Measurements from ENCODE around the gene MLH3.

Gene MLH3

GRCh38 chr14:75041613-75042012 is 9.7 kb downstream of the MLH3 start:
- H3K4me1 ChIP-seq = no peaks in the 10 kb centered on the region; the same call in 1 of the 2 replicates
- no peak overlapping the region for H3K4me3 ChIP-seq (ENCODE audit: low read depth, low read length)
- no peak for DNase-seq
- H3K27me3 ChIP-seq = no peaks in the 10 kb centered on the region
- peaks cover 37% of the 10 kb centered on the region for H3K36me3 ChIP-seq
- no peaks in the 10 kb centered on the region for H3K9me3 ChIP-seq
- TF ChIP-seq, protein P1, sequence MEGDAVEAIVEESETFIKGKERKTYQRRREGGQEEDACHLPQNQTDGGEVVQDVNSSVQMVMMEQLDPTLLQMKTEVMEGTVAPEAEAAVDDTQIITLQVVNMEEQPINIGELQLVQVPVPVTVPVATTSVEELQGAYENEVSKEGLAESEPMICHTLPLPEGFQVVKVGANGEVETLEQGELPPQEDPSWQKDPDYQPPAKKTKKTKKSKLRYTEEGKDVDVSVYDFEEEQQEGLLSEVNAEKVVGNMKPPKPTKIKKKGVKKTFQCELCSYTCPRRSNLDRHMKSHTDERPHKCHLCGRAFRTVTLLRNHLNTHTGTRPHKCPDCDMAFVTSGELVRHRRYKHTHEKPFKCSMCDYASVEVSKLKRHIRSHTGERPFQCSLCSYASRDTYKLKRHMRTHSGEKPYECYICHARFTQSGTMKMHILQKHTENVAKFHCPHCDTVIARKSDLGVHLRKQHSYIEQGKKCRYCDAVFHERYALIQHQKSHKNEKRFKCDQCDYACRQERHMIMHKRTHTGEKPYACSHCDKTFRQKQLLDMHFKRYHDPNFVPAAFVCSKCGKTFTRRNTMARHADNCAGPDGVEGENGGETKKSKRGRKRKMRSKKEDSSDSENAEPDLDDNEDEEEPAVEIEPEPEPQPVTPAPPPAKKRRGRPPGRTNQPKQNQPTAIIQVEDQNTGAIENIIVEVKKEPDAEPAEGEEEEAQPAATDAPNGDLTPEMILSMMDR (IDR thresholded peaks at IDR 0.05; ENCODE audit: low read depth, low read length) = no peak

DNA sequence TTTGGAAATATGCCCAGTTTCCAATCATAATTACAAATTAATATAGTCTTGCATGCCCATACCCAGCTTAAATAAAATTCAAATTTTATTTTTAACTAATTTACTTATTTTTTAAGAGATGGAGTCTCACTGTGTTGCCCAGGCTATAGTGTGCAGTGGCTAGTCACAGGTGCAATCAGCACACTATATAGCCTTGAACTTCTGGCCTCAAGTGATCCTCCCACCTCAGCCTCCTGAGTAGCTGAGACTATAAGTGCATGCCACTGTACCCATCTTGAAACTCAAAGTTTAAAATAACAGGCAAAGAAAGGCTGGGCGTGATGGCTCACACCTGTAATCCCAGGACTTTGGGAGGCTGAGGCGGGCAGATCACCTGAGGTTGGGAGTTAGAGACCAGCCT is 10.3 kb downstream of the MLH3 start:
- DNase-seq = no peak
- Histone ChIP-seq H3K27me3 (no peaks in the 10 kb centered on the region), H3K4me3 (ENCODE audit: low read depth, low read length) (no peak overlapping the region), H3K9me3 (no peaks in the 10 kb centered on the region), H3K4me1 (no peaks in the 10 kb centered on the region; the same call in 1 of the 2 replicates), H3K36me3 (peaks cover 39% of the 10 kb centered on the region)
- TF ChIP-seq, protein P1 (IDR thresholded peaks at IDR 0.05; ENCODE audit: low read depth, low read length) = no peak

GRCh38 chr14:75040507-75040906 is 10.8 kb downstream of the MLH3 start:
- H3K27me3 ChIP-seq = no peaks in the 10 kb centered on the region
- no peak for DNase-seq
- no peaks in the 10 kb centered on the region; the same call in 1 of the 2 replicates for H3K4me1 ChIP-seq
- H3K36me3 ChIP-seq = peaks cover 39% of the 10 kb centered on the region
- TF ChIP-seq, protein P1 (IDR thresholded peaks at IDR 0.05; ENCODE audit: low read depth, low read length) = no peak
- no peaks in the 10 kb centered on the region for H3K9me3 ChIP-seq
- no peak overlapping the region for H3K4me3 ChIP-seq (ENCODE audit: low read depth, low read length)

- H3K9me3 ChIP-seq = no peaks in the 10 kb centered on the region
- TF ChIP-seq, protein P1 (IDR thresholded peaks at IDR 0.05; ENCODE audit: low read depth, low read length) = no peak
- H3K36me3 ChIP-seq = peaks cover 28% of the 10 kb centered on the region
- no peaks in the 10 kb centered on the region for H3K4me1 ChIP-seq
- no peak overlapping the region for H3K4me3 ChIP-seq (ENCODE audit: low read depth, low read length)
- no peak for DNase-seq
- H3K27me3 ChIP-seq = no peaks in the 10 kb centered on the region
Measured at GRCh38 chr14:75032939-75033338, 18.3 kb downstream of the MLH3 start.

DNA sequence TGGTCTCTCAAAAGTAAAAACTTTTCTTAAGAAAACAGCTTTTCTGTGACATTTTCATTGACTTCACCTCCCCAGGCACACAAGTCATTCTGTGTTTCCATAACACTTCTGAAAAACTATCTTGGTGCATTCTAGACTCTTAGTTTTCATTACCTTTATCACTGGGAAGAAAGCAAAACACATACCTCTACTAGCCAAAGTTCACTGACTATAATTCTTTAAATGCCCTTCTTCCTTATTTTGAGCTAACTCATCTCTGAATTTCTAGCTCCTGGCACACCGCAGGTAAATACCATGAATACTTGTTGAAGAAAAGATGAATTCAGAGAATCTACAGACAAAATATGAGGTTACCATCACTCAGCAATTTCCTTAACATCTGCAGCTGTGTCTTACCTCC is 21.1 kb downstream of the MLH3 start:
- TF ChIP-seq, protein P1 (IDR thresholded peaks at IDR 0.05; ENCODE audit: low read depth, low read length) = no peak
- Histone ChIP-seq H3K4me1 (no peaks in the 10 kb centered on the region), H3K4me3 (ENCODE audit: low read depth, low read length) (no peak overlapping the region), H3K36me3 (peaks cover 27% of the 10 kb centered on the region), H3K27me3 (no peaks in the 10 kb centered on the region), H3K9me3 (no peaks in the 10 kb centered on the region)
- no peak for DNase-seq

- no peaks in the 10 kb centered on the region for H3K9me3 ChIP-seq
- peaks cover 34% of the 10 kb centered on the region for H3K36me3 ChIP-seq
- no peak overlapping the region for H3K4me3 ChIP-seq (ENCODE audit: low read depth, low read length)
- TF ChIP-seq, protein P1 (IDR thresholded peaks at IDR 0.05; ENCODE audit: low read depth, low read length) = no peak
- no peaks in the 10 kb centered on the region for H3K4me1 ChIP-seq
- DNase-seq = no peak
- no peaks in the 10 kb centered on the region for H3K27me3 ChIP-seq
Measured at GRCh38 chr14:75025876-75026275, 25.4 kb downstream of the MLH3 start.

All from BE2C (cell line).